ENCODE data around the gene CCDC85C. TPM values are rescaled to one million over a fixed set of nuclear protein-coding genes. Genes with fewer than 3 reads are reported as not detected.

CCDC85C gene
- total RNA-seq, 2 experiments from 2014 or later = 11.3 to 12.7 TPM

DNA sequence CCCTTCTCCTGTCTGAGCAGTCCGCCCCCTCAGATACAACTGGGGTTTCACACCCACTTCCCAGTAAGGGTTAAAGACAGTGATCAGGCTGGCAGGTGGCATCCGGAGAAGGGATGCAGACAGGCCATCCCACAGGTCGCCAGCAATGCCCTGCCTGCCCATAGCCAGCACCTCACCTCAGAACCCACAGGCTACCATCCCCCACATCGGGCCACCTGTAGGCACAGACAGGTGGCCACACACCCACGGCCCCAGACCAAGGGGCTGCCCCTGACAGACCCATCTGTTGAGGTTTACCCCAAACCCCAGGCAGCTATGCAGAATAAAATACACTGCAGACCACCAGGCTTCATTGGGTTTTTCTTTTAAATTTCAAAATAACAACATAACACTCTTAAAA, 65.3 kb downstream of the CCDC85C start:
- intact Hi-C loops (cut with micrococcal nuclease) = no loop called here
- Mint-ChIP-seq H3K9me3 (no peaks in the 10 kb centered on the region), H3K4me1 (ENCODE audit: low read depth) (peaks cover 3% of the 10 kb centered on the region), H3K27me3 (ENCODE audit: low read depth) (no peaks in the 10 kb centered on the region), H3K4me3 (no peak overlapping the region), H3K27ac (no peak overlapping the region), H3K36me3 (ENCODE audit: low read depth) (no peaks in the 10 kb centered on the region)
- no peak for DNase-seq
- CTCF ChIA-PET = interaction anchor here (0.6 kb wide), 1 partner anchor 191 kb away, joined by 3 read pairs; no protein-coding TSS in a partner anchor

DNA sequence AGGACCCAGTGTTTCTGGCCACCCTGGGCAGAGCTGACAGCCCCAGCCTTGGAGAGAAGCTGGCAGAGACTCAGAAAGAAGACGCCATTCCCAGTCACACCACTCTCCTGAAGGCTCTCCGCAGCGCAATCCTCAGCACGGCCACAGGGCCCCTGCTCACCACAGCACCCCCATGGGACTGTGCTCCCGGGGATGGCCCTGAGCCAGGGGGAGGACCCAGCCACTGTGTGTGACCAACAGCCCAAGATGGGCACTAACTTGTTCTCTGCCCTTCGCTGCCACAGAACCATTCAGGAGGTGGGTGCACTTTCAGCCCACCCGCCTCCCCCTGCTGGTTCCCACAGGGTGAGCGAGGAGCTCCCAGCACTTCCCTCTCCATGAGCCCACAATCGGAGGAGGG, 65.7 kb downstream of the CCDC85C start:
- Mint-ChIP-seq H3K9me3 (no peaks in the 10 kb centered on the region), H3K36me3 (ENCODE audit: low read depth) (no peaks in the 10 kb centered on the region), H3K4me1 (ENCODE audit: low read depth) (peaks cover 3% of the 10 kb centered on the region), H3K4me3 (no peak overlapping the region), H3K27ac (no peak overlapping the region), H3K27me3 (ENCODE audit: low read depth) (no peaks in the 10 kb centered on the region)
- intact Hi-C loops (cut with micrococcal nuclease) = no loop called here
- CTCF ChIA-PET = interaction anchor here (0.6 kb wide), 1 partner anchor 192 kb away, joined by 3 read pairs; no protein-coding TSS in a partner anchor
- no peak for DNase-seq

DNA sequence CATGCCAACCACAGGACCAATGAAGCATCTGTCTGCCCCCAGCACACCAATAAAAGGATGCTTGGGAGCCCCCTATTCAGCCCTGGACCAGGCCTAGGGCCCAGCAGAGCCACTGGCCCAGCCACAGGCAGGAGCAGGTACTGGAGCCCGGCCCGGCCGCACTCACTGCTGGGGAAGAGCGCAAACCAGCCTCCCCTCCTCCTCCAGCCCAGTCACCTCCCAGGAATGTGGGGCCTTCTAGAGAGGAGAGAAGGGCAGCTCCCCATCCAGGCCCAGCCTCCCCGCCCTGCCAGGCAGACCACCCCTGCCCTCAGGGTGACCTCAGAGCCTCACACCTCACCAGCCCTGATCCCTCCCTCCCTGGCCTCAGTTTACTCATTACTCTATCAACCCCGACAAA, 66.6 kb downstream of the CCDC85C start:
- no peak for DNase-seq
- no peaks in the 10 kb centered on the region for H3K36me3 Mint-ChIP-seq (ENCODE audit: low read depth)
- intact Hi-C loops (cut with micrococcal nuclease) = no loop called here
- no peaks in the 10 kb centered on the region for H3K27me3 Mint-ChIP-seq (ENCODE audit: low read depth)
- CTCF ChIA-PET = interaction anchor here (0.6 kb wide), 2 partner anchors 123 to 359 kb away, joined by 3 read pairs; no protein-coding TSS in a partner anchor
- no peaks in the 10 kb centered on the region for H3K9me3 Mint-ChIP-seq
- peaks cover 3% of the 10 kb centered on the region for H3K4me1 Mint-ChIP-seq (ENCODE audit: low read depth)
- no peak overlapping the region for H3K27ac Mint-ChIP-seq
- H3K4me3 Mint-ChIP-seq = no peak overlapping the region

DNA sequence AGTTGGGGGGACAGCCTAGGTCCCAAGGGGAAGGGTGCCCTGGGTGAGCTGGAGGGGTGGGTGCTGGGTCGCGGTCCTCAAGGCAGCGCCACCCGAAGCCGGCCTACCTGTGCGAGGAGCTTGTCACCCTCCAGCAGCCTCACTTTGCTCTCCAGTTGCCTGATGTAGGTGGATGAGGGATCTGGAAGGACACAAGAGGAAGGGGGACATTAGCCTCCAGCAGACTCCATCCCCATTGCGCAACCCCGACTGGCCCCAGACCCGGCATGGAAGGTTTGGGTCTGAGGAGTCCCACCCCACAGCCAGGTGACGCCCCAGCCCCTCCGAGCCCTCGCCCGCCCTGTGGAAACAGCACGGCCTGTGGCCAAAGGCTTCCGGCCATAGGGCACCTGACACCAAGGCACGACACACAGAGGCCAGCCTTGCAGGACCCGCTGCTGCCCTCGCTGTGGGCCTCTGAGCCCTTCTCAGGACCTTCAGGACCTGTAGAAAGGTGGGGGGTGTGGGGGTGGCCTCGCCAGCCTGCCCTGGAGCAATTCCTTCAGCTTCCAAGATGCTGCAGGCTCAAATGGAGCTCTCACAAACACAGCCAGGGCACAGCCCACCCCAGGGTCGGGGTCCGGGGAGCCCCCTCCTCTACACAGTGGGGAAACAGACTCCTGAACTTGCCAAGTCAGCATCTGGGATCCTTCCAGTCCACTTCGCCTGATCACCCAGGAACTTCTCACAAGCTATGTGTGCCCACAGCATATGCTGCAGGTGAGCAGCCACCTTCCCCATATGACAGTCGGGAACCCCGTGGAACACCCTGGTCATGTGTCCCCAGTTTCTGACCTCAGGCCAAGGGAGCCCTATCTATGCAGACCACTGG, 67.9 kb downstream of the CCDC85C start:
- Mint-ChIP-seq H3K4me3 (no peak overlapping the region), H3K27me3 (ENCODE audit: low read depth) (no peaks in the 10 kb centered on the region), H3K4me1 (ENCODE audit: low read depth) (no peaks in the 10 kb centered on the region), H3K9me3 (no peaks in the 10 kb centered on the region), H3K36me3 (ENCODE audit: low read depth) (no peaks in the 10 kb centered on the region), H3K27ac (no peak overlapping the region)
- CTCF ChIA-PET = no interaction called here
- no peak for DNase-seq
- intact Hi-C loops (cut with micrococcal nuclease) = no loop called here

DNA sequence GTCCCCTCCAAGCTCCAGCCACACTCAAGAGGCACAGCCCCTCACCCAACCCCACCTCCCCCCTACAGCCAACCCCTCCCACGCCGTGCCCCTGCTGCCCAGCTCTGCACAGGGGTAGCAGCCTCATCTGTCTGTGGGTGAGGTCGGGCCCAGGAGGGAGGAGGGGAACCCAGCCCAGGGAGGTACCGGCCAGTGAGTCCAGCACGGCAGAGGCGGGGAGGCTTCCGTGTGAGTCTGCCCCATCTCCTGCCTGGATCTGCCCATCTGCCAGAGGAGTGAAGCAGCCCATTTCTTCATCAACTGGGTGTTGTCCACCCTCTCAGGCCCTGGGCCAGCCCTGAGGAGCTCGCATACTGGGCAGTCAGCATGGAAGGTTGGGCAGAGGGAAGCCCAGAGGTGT, 68.6 kb downstream of the CCDC85C start:
- H3K9me3 Mint-ChIP-seq = no peaks in the 10 kb centered on the region
- H3K36me3 Mint-ChIP-seq (ENCODE audit: low read depth) = no peaks in the 10 kb centered on the region
- CTCF ChIA-PET = no interaction called here
- no peak overlapping the region for H3K27ac Mint-ChIP-seq
- H3K4me1 Mint-ChIP-seq (ENCODE audit: low read depth) = no peaks in the 10 kb centered on the region
- no peaks in the 10 kb centered on the region for H3K27me3 Mint-ChIP-seq (ENCODE audit: low read depth)
- DNase-seq = no peak
- intact Hi-C loops (cut with micrococcal nuclease) = no loop called here
- H3K4me3 Mint-ChIP-seq = no peak overlapping the region

DNA sequence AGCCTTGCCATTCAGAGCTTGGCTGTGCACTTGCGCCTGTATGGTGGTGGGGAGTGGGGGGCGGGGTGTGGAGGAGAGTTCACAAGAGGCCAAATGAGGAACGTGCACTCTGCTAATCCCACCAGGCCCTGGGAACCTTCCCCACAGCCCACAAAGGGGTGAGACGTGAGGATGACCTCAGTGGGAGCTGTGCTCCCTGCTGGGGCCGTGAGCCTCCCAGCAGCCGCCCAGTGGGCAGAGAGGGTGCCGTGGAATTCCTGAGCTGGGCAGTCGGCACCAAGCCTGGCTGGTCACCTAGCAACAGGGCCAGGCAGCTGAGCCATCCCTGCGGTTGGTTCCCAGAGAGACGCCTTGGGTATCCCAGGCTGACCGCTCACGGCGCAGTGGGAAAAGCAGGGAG, 69.1 kb downstream of the CCDC85C start:
- CTCF ChIA-PET = no interaction called here
- H3K36me3 Mint-ChIP-seq (ENCODE audit: low read depth) = no peaks in the 10 kb centered on the region
- H3K4me1 Mint-ChIP-seq (ENCODE audit: low read depth) = no peaks in the 10 kb centered on the region
- no peak overlapping the region for H3K27ac Mint-ChIP-seq
- H3K9me3 Mint-ChIP-seq = no peaks in the 10 kb centered on the region
- intact Hi-C loops (cut with micrococcal nuclease) = no loop called here
- no peaks in the 10 kb centered on the region for H3K27me3 Mint-ChIP-seq (ENCODE audit: low read depth)
- DNase-seq = no peak
- no peak overlapping the region for H3K4me3 Mint-ChIP-seq

DNA sequence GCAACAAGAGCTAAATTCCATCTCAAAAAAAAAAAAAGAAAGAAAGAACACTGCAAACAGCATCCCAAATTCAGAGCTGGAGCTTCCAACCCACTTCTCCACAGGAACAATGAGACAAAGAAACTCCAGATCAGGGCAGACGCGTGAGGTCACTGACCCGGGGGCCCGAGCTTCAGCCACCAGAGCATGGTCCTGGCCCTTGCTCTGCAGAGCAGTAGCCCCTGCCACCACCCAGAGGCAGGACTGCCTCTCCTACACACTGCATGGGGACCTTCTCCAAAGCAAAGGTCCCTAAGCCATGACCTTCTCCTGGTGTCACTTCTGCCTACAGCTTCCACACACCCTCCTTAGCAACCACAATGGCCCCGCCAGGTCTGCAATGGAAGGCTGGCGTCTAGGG, 69.7 kb downstream of the CCDC85C start:
- CTCF ChIA-PET = no interaction called here
- Mint-ChIP-seq H3K4me3 (no peak overlapping the region), H3K36me3 (ENCODE audit: low read depth) (no peaks in the 10 kb centered on the region), H3K27ac (no peak overlapping the region), H3K27me3 (ENCODE audit: low read depth) (no peaks in the 10 kb centered on the region), H3K4me1 (ENCODE audit: low read depth) (no peaks in the 10 kb centered on the region), H3K9me3 (no peaks in the 10 kb centered on the region)
- DNase-seq = no peak
- intact Hi-C loops (cut with micrococcal nuclease) = no loop called here

DNA sequence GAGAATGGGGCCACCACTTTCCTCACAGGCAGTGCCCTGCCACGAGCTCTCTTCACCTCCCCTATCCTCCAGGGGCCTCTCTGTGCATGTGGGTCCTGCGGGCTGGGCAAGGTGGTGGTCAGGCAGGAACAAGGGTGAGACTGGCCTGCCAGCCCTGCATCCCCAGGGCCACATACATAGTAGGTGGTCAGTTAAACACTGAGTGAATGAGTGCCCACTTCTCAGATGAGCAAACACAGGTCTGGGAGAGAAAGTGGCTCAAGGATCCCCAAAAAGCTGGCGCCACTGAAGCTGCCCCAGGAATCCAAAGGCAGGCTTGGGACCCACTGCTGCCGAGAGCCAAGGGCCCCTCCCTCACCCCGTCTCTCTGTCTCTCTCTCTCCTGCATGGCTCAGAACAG, 71.7 kb downstream of the CCDC85C start:
- CTCF ChIA-PET = no interaction called here
- no peak overlapping the region for H3K27ac Mint-ChIP-seq
- intact Hi-C loops (cut with micrococcal nuclease) = no loop called here
- H3K9me3 Mint-ChIP-seq = no peaks in the 10 kb centered on the region
- H3K27me3 Mint-ChIP-seq (ENCODE audit: low read depth) = no peaks in the 10 kb centered on the region
- no peak overlapping the region for H3K4me3 Mint-ChIP-seq
- DNase-seq = no peak
- no peaks in the 10 kb centered on the region for H3K4me1 Mint-ChIP-seq (ENCODE audit: low read depth)
- H3K36me3 Mint-ChIP-seq (ENCODE audit: low read depth) = no peaks in the 10 kb centered on the region

DNA sequence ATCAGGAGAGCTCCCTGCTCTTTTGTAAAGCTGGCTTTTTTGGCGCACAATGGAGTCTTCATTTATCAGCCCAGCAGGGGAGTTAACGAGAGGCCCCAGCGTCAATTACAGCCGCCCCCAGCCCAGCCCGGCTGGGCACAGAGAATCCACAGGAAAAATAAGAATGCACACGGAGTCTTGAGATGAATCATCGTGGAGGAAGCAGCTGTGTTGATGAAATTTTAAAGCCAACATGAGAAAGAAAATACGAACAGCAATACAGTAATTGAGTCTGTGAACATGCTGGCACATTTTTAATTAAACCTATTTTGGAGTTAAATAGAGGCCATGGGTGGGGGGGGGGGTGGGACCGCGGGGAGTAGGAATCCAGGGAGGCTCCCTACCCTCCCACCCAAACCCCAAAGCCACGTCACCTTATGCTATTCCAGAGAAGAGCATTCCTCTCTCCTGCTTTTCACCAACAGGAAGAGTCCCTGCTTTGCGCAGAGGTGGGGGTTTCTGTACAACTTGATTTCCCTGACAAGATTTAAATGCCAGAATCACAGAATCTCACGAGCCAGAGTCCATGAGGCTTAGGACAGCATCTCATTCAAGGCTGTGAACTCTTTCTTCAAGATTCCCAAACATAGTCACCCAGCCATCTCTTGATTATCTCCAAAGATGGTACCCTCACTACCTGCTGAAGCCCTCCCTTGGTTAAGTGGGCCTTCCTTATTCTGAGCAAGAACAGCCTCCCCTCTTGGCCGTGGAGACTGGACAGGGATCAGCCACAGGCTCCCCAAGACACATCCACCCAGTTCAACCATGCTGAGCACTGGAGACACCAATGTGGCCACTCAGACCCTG, 72.5 kb downstream of the CCDC85C start:
- CTCF ChIA-PET = no interaction called here
- H3K27ac Mint-ChIP-seq = no peak overlapping the region

DNA sequence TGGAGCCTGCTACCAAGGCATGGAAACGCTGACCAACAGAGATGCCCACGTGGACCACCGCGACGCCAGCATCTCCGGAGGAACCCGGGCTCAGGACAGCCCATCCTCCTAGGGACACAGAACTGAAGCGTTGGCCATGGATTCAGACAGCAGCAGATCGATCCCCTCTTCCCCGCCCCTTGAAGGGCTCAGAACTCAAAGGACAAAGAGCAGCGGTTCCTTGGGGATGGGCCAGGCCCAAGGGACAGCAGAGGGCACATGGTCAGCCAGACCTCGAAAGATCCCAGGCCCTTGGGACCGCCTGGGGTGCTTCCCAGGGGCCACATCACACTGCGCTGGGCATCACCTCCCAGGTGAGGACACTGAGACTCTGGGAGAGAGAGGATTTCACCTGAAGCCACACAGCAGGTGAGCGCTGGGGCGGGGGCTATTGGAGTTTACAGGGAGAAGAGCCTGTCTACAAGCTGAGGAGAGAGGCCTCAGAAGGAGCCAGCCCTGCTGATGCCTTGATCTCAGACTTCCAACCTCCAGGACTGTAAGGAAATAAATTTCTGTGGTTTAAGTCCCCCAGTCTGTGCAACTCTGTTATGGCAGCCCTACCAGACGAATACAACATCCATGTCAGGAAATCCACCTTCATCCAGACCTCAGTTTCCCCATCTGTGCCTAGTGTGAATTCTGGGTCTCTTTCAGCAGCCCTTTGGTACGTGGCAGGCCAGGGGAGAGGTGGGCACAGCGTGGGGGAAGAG, 73.4 kb downstream of the CCDC85C start:
- H3K27ac Mint-ChIP-seq = no peak overlapping the region
- no peak overlapping the region for H3K4me3 Mint-ChIP-seq
- H3K9me3 Mint-ChIP-seq = no peaks in the 10 kb centered on the region
- DNase-seq = no peak
- intact Hi-C loops (cut with micrococcal nuclease) = no loop called here
- H3K27me3 Mint-ChIP-seq (ENCODE audit: low read depth) = no peaks in the 10 kb centered on the region
- peaks cover 2% of the 10 kb centered on the region for H3K4me1 Mint-ChIP-seq (ENCODE audit: low read depth)
- CTCF ChIA-PET = no interaction called here
- H3K36me3 Mint-ChIP-seq (ENCODE audit: low read depth) = no peaks in the 10 kb centered on the region

More for the DNA sequence above, 72.5 kb downstream of the CCDC85C start:
- intact Hi-C loops (cut with micrococcal nuclease) = no loop called here
- H3K9me3 Mint-ChIP-seq = no peaks in the 10 kb centered on the region
- no peaks in the 10 kb centered on the region for H3K4me1 Mint-ChIP-seq (ENCODE audit: low read depth)
- no peaks in the 10 kb centered on the region for H3K36me3 Mint-ChIP-seq (ENCODE audit: low read depth)
- H3K4me3 Mint-ChIP-seq = no peak overlapping the region
- no peaks in the 10 kb centered on the region for H3K27me3 Mint-ChIP-seq (ENCODE audit: low read depth)
- DNase-seq = no peak

DNA sequence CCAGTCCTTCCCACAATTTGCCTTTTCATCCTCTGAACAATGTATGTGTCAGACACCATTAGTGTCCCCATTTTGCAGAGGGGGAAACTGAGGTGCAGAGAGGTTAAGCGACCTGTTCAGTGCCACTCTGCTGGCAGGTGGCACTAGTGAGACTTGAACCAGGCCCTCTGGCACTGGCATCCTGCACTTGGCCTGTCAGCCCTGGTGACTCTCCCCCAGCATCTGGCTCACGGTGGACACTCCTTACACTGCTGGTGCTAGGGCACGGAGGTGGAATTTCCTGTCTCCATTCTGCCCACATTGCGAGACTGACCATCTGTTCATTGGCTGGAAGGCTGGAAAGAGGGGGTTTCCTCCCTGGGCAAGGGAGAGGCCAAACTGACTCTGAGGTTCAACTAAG, 74.1 kb downstream of the CCDC85C start:
- no peaks in the 10 kb centered on the region for H3K27me3 Mint-ChIP-seq (ENCODE audit: low read depth)
- DNase-seq = no peak
- no peak overlapping the region for H3K4me3 Mint-ChIP-seq
- intact Hi-C loops (cut with micrococcal nuclease) = no loop called here
- H3K9me3 Mint-ChIP-seq = no peaks in the 10 kb centered on the region
- peaks cover 8% of the 10 kb centered on the region for H3K4me1 Mint-ChIP-seq (ENCODE audit: low read depth)
- H3K27ac Mint-ChIP-seq = no peak overlapping the region
- CTCF ChIA-PET = no interaction called here
- H3K36me3 Mint-ChIP-seq (ENCODE audit: low read depth) = no peaks in the 10 kb centered on the region

DNA sequence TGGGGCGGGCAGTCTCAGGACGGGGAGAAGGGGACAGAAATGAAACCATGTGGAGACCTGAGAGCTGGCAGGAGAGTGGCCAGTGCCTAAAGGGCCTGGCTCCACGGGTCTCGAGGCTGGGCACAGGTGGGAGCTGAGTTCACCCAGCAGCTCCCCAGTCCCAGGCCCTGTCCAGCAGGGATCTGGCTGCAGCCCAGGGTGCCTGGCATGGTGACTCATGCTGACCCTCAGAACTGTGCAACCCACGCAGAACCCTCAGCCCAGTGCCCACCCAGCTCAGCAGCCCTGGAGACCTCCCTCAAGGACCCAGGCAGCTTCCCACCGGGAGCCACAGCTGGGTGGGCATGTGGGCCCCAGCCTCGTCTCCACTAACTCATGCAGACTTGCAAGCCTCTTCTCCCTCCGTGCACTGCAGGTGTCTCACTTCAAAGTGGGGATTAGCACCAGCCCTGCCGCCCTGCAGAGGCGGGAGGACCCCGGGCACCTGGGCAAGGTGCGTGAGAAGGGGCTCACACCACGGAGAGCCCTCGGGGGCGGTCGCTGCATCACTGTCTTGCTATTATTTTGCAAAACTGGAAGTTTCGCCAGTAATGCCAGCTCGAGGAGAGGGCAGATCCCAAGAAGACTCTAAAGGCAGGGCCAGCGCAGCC, 76.5 kb downstream of the CCDC85C start:
- Mint-ChIP-seq H3K27ac (no peak overlapping the region), H3K4me3 (no peak overlapping the region), H3K9me3 (no peaks in the 10 kb centered on the region), H3K36me3 (ENCODE audit: low read depth) (no peaks in the 10 kb centered on the region), H3K4me1 (ENCODE audit: low read depth) (peaks cover 12% of the 10 kb centered on the region), H3K27me3 (ENCODE audit: low read depth) (no peaks in the 10 kb centered on the region)
- no peak for DNase-seq
- CTCF ChIA-PET = interaction anchor here (1.4 to 1.8 kb wide), 2 partner anchors 9 to 101 kb away, joined by 3 to 6 read pairs; no protein-coding TSS in a partner anchor
- intact Hi-C loops (cut with micrococcal nuclease) = no loop called here

Data from activated naive CD4-positive, alpha-beta T cell treated with anti-CD3 and anti-CD28 coated beads for 36 hours (primary cell).